Effector memory CD4-positive, alpha-beta T cell (primary cell): ENCODE results near the gene CYP3A7.
"Not testable (repeated sequence)": the region's sequence is repeated elsewhere in the genome, so short reads cannot be mapped to it uniquely, and the experiment has no call there.

Experiments
- DNase-seq, 3 donors: peaks; one replicate each; pipeline ENCODE4 v3.0.0-alpha.2; 2020
- H3K27ac ChIP-seq: 2 replicates; pipeline ENCODE4 v1.7.0; 2013; ENCODE audit warnings: mild to moderate bottlenecking, low read length, moderate library complexity; ENCODE audit not compliant: insufficient read depth, poor library complexity, severe bottlenecking
- H3K27me3 ChIP-seq: replicated peaks from 2 replicates; pipeline ENCODE4 v1.7.0; 2013; ENCODE audit warnings: mild to moderate bottlenecking, low read length; ENCODE audit not compliant: insufficient read depth, control insufficient read depth, poor library complexity, severe bottlenecking
- H3K36me3 ChIP-seq: 2 replicates; pipeline ENCODE4 v1.7.0; 2013; ENCODE audit warnings: mild to moderate bottlenecking, low read length, moderate library complexity; ENCODE audit not compliant: control insufficient read depth, insufficient read depth
- H3K4me1 ChIP-seq: 2 replicates; pipeline ENCODE4 v1.7.0; 2013; ENCODE audit warnings: low read length, mild to moderate bottlenecking; ENCODE audit not compliant: control insufficient read depth, insufficient read depth, poor library complexity, severe bottlenecking
- H3K4me3 ChIP-seq: 2 replicates; pipeline ENCODE4 v1.7.0; 2013; ENCODE audit warnings: low read length, low read depth, mild to moderate bottlenecking; ENCODE audit not compliant: insufficient read depth, poor library complexity, severe bottlenecking
- H3K9me3 ChIP-seq: 2 replicates; pipeline ENCODE4 v1.7.0; 2013; ENCODE audit warnings: mild to moderate bottlenecking, low read length, moderate library complexity; ENCODE audit not compliant: control insufficient read depth

CYP3A7 gene

GRCh38 chr7:99742737-99743394 lies 7.9 kb upstream of the CYP3A7 start:
- no peak overlapping the region for H3K4me3 ChIP-seq
- no peaks in the 10 kb centered on the region for H3K9me3 ChIP-seq
- no peaks in the 10 kb centered on the region for H3K36me3 ChIP-seq
- H3K4me1 ChIP-seq: no peaks in the 10 kb centered on the region
- H3K27ac ChIP-seq: no peak overlapping the region
- DNase-seq: no peak
- no peaks in the 10 kb centered on the region for H3K27me3 ChIP-seq

GRCh38 chr7:99741441-99741795 lies 6.4 kb upstream of the CYP3A7 start:
- Histone ChIP-seq H3K27me3 (no peaks in the 10 kb centered on the region), H3K4me3 (no peak overlapping the region), H3K9me3 (no peaks in the 10 kb centered on the region), H3K36me3 (no peaks in the 10 kb centered on the region), H3K27ac (no peak overlapping the region), H3K4me1 (no peaks in the 10 kb centered on the region)
- no peak for DNase-seq

GRCh38 chr7:99740573-99741440 lies 5.8 kb upstream of the CYP3A7 start:
- H3K36me3 ChIP-seq: no peaks in the 10 kb centered on the region
- no peak for DNase-seq
- H3K27me3 ChIP-seq: no peaks in the 10 kb centered on the region
- H3K4me1 ChIP-seq: no peaks in the 10 kb centered on the region
- no peak overlapping the region for H3K4me3 ChIP-seq
- no peak overlapping the region for H3K27ac ChIP-seq
- H3K9me3 ChIP-seq: no peaks in the 10 kb centered on the region

- H3K4me1 ChIP-seq: no peaks in the 10 kb centered on the region
Measured at GRCh38 chr7:99739699-99740572, 4.9 kb upstream of the CYP3A7 start.

GRCh38 chr7:99737726-99738125 lies 2.7 kb upstream of the CYP3A7 start:
- DNase-seq: no peak

More at GRCh38 chr7:99739699-99740572, 4.9 kb upstream of the CYP3A7 start:
- Histone ChIP-seq H3K9me3 (no peaks in the 10 kb centered on the region), H3K27ac (no peak overlapping the region), H3K36me3 (no peaks in the 10 kb centered on the region), H3K4me3 (no peak overlapping the region), H3K27me3 (no peaks in the 10 kb centered on the region)
- DNase-seq: no peak

GRCh38 chr7:99736667-99737066 lies 1.7 kb upstream of the CYP3A7 start:
- H3K4me1 ChIP-seq, H3K9me3 ChIP-seq, DNase-seq, H3K4me3 ChIP-seq, H3K36me3 ChIP-seq, H3K27me3 ChIP-seq, H3K27ac ChIP-seq: not testable (repeated sequence)

More at GRCh38 chr7:99737726-99738125, 2.7 kb upstream of the CYP3A7 start:
- no peaks in the 10 kb centered on the region for H3K27me3 ChIP-seq
- no peak overlapping the region for H3K4me3 ChIP-seq
- H3K9me3 ChIP-seq: no peaks in the 10 kb centered on the region
- H3K27ac ChIP-seq: no peak overlapping the region
- H3K4me1 ChIP-seq: no peaks in the 10 kb centered on the region
- H3K36me3 ChIP-seq: no peaks in the 10 kb centered on the region

- Histone ChIP-seq H3K36me3 (no peaks in the 10 kb centered on the region), H3K27ac (no peak overlapping the region), H3K4me3 (no peak overlapping the region), H3K9me3 (no peaks in the 10 kb centered on the region), H3K4me1 (no peaks in the 10 kb centered on the region), H3K27me3 (no peaks in the 10 kb centered on the region)
- DNase-seq: no peak
Measured at GRCh38 chr7:99733448-99733847, 1.5 kb downstream of the CYP3A7 start.

- Histone ChIP-seq H3K4me1 (no peaks in the 10 kb centered on the region), H3K27ac (no peak overlapping the region), H3K4me3 (no peak overlapping the region), H3K9me3 (no peaks in the 10 kb centered on the region), H3K27me3 (no peaks in the 10 kb centered on the region), H3K36me3 (no peaks in the 10 kb centered on the region)
- no peak for DNase-seq
Measured at GRCh38 chr7:99733003-99733402, 2.0 kb downstream of the CYP3A7 start.

GRCh38 chr7:99731638-99732374 lies 3.2 kb downstream of the CYP3A7 start:
- H3K36me3 ChIP-seq: no peaks in the 10 kb centered on the region
- H3K9me3 ChIP-seq: no peaks in the 10 kb centered on the region

More at GRCh38 chr7:99731638-99732374, 3.2 kb downstream of the CYP3A7 start:
- DNase-seq: no peak
- H3K27ac ChIP-seq: no peak overlapping the region
- no peaks in the 10 kb centered on the region for H3K27me3 ChIP-seq
- H3K4me1 ChIP-seq: no peaks in the 10 kb centered on the region
- H3K4me3 ChIP-seq: no peak overlapping the region
